ENCODE results near the gene CCDC88C. TPM values are rescaled to one million over a fixed set of nuclear protein-coding genes. Genes with fewer than 3 reads are reported as not detected.
A peak's percentile ranks its signal among the peaks of the same experiment; 100 is the strongest.

Gene CCDC88C
- total RNA-seq, 2 experiments from 2014 or later, result 73.7 to 82.8 TPM

- peaks cover 31% of the 10 kb centered on the region for H3K36me3 Mint-ChIP-seq (ENCODE audit: low read depth)
- ATAC-seq (no peak), DNase-seq (no peak)
- H3K9me3 Mint-ChIP-seq (ENCODE audit: low read depth), result no peaks in the 10 kb centered on the region
- peaks cover 94% of the 10 kb centered on the region for H3K4me1 Mint-ChIP-seq
- peak overlapping the region; percentile 71 for H3K4me3 Mint-ChIP-seq
- no peaks in the 10 kb centered on the region for H3K27me3 Mint-ChIP-seq
- H3K27ac Mint-ChIP-seq, result peak overlapping the region; percentile 94
- intact Hi-C loops (cut with DNase I, micrococcal nuclease), result loop anchor here in 1 of 2 experiments (1.0 to 5.0 kb wide), 3 partner anchors 10 to 46 kb away; no protein-coding TSS in a partner anchor
- ChIA-PET CTCF (interaction anchor here (0.6 to 2.3 kb wide), 21 partner anchors 8 to 201 kb away, joined by 3 to 11 read pairs (median 4); no protein-coding TSS in a partner anchor), POLR2A (interaction anchor here (1.1 to 2.8 kb wide), 5 partner anchors 13 to 47 kb away, joined by 4 to 8 read pairs (median 4); partner anchors contain the start of gene CCDC88C)
These were observed 19.5 kb downstream of the CCDC88C start for GRCh38 chr14:91397965-91398591.

- H3K4me1 Mint-ChIP-seq, result peaks cover 94% of the 10 kb centered on the region
- POLR2A ChIA-PET, result interaction anchor here (1.3 to 2.8 kb wide), 4 partner anchors 14 to 46 kb away, joined by 4 to 8 read pairs (median 5); no protein-coding TSS in a partner anchor
- H3K36me3 Mint-ChIP-seq (ENCODE audit: low read depth), result peaks cover 30% of the 10 kb centered on the region
- intact Hi-C loops (cut with DNase I, micrococcal nuclease), result loop anchor here in 1 of 2 experiments (1.0 to 5.0 kb wide), 3 partner anchors 9 to 45 kb away; no protein-coding TSS in a partner anchor
- DNase-seq (peak; percentile 83), ATAC-seq (peak; percentile 85)
- CTCF ChIA-PET, result interaction anchor here (0.6 to 2.3 kb wide), 8 partner anchors 9 to 158 kb away, joined by 3 to 11 read pairs (median 3); no protein-coding TSS in a partner anchor
- H3K27me3 Mint-ChIP-seq, result no peaks in the 10 kb centered on the region
- no peaks in the 10 kb centered on the region for H3K9me3 Mint-ChIP-seq (ENCODE audit: low read depth)
- peak overlapping the region; percentile 94 for H3K27ac Mint-ChIP-seq
- peak overlapping the region; percentile 71 for H3K4me3 Mint-ChIP-seq
These were observed 20.4 kb downstream of the CCDC88C start for GRCh38 chr14:91396959-91397815.

- ChIA-PET POLR2A (interaction anchor here (0.6 to 2.8 kb wide), 2 partner anchors 20 to 712 kb away, joined by 3 to 8 read pairs; no protein-coding TSS in a partner anchor), CTCF (interaction anchor here (0.5 to 0.8 kb wide), 5 partner anchors 13 to 637 kb away, joined by 3 to 5 read pairs (median 3); no protein-coding TSS in a partner anchor)
- Mint-ChIP-seq H3K27me3 (no peaks in the 10 kb centered on the region), H3K4me3 (peak overlapping the region; percentile 71), H3K36me3 (ENCODE audit: low read depth) (peaks cover 28% of the 10 kb centered on the region), H3K4me1 (peaks cover 95% of the 10 kb centered on the region), H3K9me3 (ENCODE audit: low read depth) (no peaks in the 10 kb centered on the region), H3K27ac (peak overlapping the region; percentile 94)
- ATAC-seq (no peak), DNase-seq (no peak)
- intact Hi-C loops (cut with DNase I, micrococcal nuclease), result loop anchor here in 1 of 2 experiments (2.0 to 5.0 kb wide), 2 partner anchors 15 to 44 kb away; no protein-coding TSS in a partner anchor
These were observed 21.5 kb downstream of the CCDC88C start for GRCh38 chr14:91396013-91396660.

- ChIA-PET POLR2A (no interaction called here), CTCF (interaction anchor here (0.6 kb wide), 1 partner anchor 216 kb away, joined by 4 read pairs; no protein-coding TSS in a partner anchor)
- DNase-seq (no peak), ATAC-seq (no peak)
- Mint-ChIP-seq H3K27me3 (no peaks in the 10 kb centered on the region), H3K4me1 (peaks cover 96% of the 10 kb centered on the region), H3K9me3 (ENCODE audit: low read depth) (no peaks in the 10 kb centered on the region), H3K36me3 (ENCODE audit: low read depth) (peaks cover 32% of the 10 kb centered on the region), H3K4me3 (no peak overlapping the region), H3K27ac (peak overlapping the region; percentile 94)
- intact Hi-C loops (cut with DNase I, micrococcal nuclease), result loop anchor here in 1 of 2 experiments (5.0 kb wide), 1 partner anchor 43 kb away; no protein-coding TSS in a partner anchor
These were observed 22.2 kb downstream of the CCDC88C start for GRCh38 chr14:91395466-91395865.

- ATAC-seq (no peak), DNase-seq (no peak)
- no peaks in the 10 kb centered on the region for H3K27me3 Mint-ChIP-seq
- ChIA-PET CTCF (interaction anchor here (0.7 to 1.3 kb wide), 5 partner anchors 14 to 71 kb away, joined by 3 to 7 read pairs (median 4); no protein-coding TSS in a partner anchor), POLR2A (no interaction called here)
- no peaks in the 10 kb centered on the region for H3K9me3 Mint-ChIP-seq (ENCODE audit: low read depth)
- H3K4me3 Mint-ChIP-seq, result no peak overlapping the region
- peaks cover 96% of the 10 kb centered on the region for H3K4me1 Mint-ChIP-seq
- H3K36me3 Mint-ChIP-seq (ENCODE audit: low read depth), result peaks cover 34% of the 10 kb centered on the region
- H3K27ac Mint-ChIP-seq, result peak overlapping the region; percentile 94
- intact Hi-C loops (cut with DNase I, micrococcal nuclease), result loop anchor here in 1 of 2 experiments (5.0 kb wide), 1 partner anchor 42 kb away; no protein-coding TSS in a partner anchor
These were observed 23.2 kb downstream of the CCDC88C start for GRCh38 chr14:91394105-91395081.

GRCh38 chr14:91392623-91393303 lies 24.9 kb downstream of the CCDC88C start:
- no peaks in the 10 kb centered on the region for H3K27me3 Mint-ChIP-seq
- H3K27ac Mint-ChIP-seq, result peak overlapping the region; percentile 78
- peaks cover 97% of the 10 kb centered on the region for H3K4me1 Mint-ChIP-seq
- H3K9me3 Mint-ChIP-seq (ENCODE audit: low read depth), result no peaks in the 10 kb centered on the region
- H3K36me3 Mint-ChIP-seq (ENCODE audit: low read depth), result peaks cover 36% of the 10 kb centered on the region
- CTCF ChIA-PET, result interaction anchor here (0.9 to 1.9 kb wide), 4 partner anchors 7 to 42 kb away, joined by 3 to 8 read pairs (median 5); no protein-coding TSS in a partner anchor
- POLR2A ChIA-PET, result interaction anchor here (0.9 kb wide), 1 partner anchor 14 kb away, joined by 3 read pairs; no protein-coding TSS in a partner anchor
- peak overlapping the region; percentile 26 for H3K4me3 Mint-ChIP-seq
- DNase-seq (no peak), ATAC-seq (no peak)
- intact Hi-C loops (cut with DNase I, micrococcal nuclease), result no loop called here

GRCh38 chr14:91390165-91390778 lies 27.3 kb downstream of the CCDC88C start:
- Mint-ChIP-seq H3K4me1 (peaks cover 91% of the 10 kb centered on the region), H3K36me3 (ENCODE audit: low read depth) (peaks cover 29% of the 10 kb centered on the region), H3K27ac (peak overlapping the region; percentile 81), H3K27me3 (no peaks in the 10 kb centered on the region), H3K9me3 (ENCODE audit: low read depth) (no peaks in the 10 kb centered on the region), H3K4me3 (no peak overlapping the region)
- DNase-seq (peak; percentile 53), ATAC-seq (peak; percentile 31)
- intact Hi-C loops (cut with DNase I, micrococcal nuclease), result no loop called here
- ChIA-PET POLR2A (no interaction called here), CTCF (interaction anchor here (0.6 to 1.5 kb wide), 2 partner anchors 9 to 35 kb away, joined by 3 read pairs; no protein-coding TSS in a partner anchor)

GRCh38 chr14:91389150-91389549 lies 28.5 kb downstream of the CCDC88C start:
- intact Hi-C loops (cut with DNase I, micrococcal nuclease), result loop anchor here (2.0 kb wide), 3 partner anchors 14 to 38 kb away; no protein-coding TSS in a partner anchor
- ChIA-PET CTCF (interaction anchor here (1.3 to 2.4 kb wide), 5 partner anchors 9 to 66 kb away, joined by 3 to 11 read pairs (median 5); no protein-coding TSS in a partner anchor), POLR2A (interaction anchor here (1.0 to 1.5 kb wide), 3 partner anchors 14 to 39 kb away, joined by 3 to 7 read pairs (median 3); no protein-coding TSS in a partner anchor)
- H3K36me3 Mint-ChIP-seq (ENCODE audit: low read depth), result peaks cover 22% of the 10 kb centered on the region
- peak overlapping the region; percentile 85 for H3K27ac Mint-ChIP-seq
- ATAC-seq, result no peak
- no peaks in the 10 kb centered on the region for H3K9me3 Mint-ChIP-seq (ENCODE audit: low read depth)
- DNase-seq, result no peak
- H3K4me1 Mint-ChIP-seq, result peaks cover 91% of the 10 kb centered on the region
- H3K27me3 Mint-ChIP-seq, result no peaks in the 10 kb centered on the region
- H3K4me3 Mint-ChIP-seq, result peak overlapping the region; percentile 26

- Mint-ChIP-seq H3K4me3 (peak overlapping the region; percentile 26), H3K27me3 (no peaks in the 10 kb centered on the region), H3K4me1 (peaks cover 89% of the 10 kb centered on the region), H3K9me3 (ENCODE audit: low read depth) (no peaks in the 10 kb centered on the region), H3K27ac (peak overlapping the region; percentile 85), H3K36me3 (ENCODE audit: low read depth) (peaks cover 21% of the 10 kb centered on the region)
- CTCF ChIA-PET, result interaction anchor here (0.9 to 2.4 kb wide), 8 partner anchors 9 to 65 kb away, joined by 3 to 11 read pairs (median 3); no protein-coding TSS in a partner anchor
- intact Hi-C loops (cut with DNase I, micrococcal nuclease), result loop anchor here (1.0 to 2.0 kb wide), 4 partner anchors 9 to 38 kb away; no protein-coding TSS in a partner anchor
- ATAC-seq (peak; percentile 88), DNase-seq (peak; percentile 73)
- POLR2A ChIA-PET, result interaction anchor here (1.0 to 1.5 kb wide), 5 partner anchors 10 to 39 kb away, joined by 3 to 7 read pairs (median 6); no protein-coding TSS in a partner anchor
These were observed 29.1 kb downstream of the CCDC88C start for GRCh38 chr14:91388551-91388975.

Measured in activated CD4-positive, alpha-beta T cell treated with anti-CD3 and anti-CD28 coated beads for 36 hours (primary cell).